GM12878 (cell line): ENCODE results near the gene WDR86. TPM values are rescaled to one million over a fixed set of nuclear protein-coding genes. Genes with fewer than 3 reads are reported as not detected.

ENCODE experiments used
- ATAC-seq: fragments of 200-7000 bp; cut with Tn5 transposase; 3 replicates; pipeline ENCODE4 v1.9.1; 2020; ENCODE audit warnings: mild to moderate bottlenecking, moderate library complexity
- BruUV-seq: library from RNA; stranded (reverse); fragments of 400-500 nt; replicated peaks from 2 replicates; lab custom pipeline; 2021; lab: Mats Ljungman, UMichigan
- CTCF ChIA-PET: fragments of 300-600 bp; sonication (Branson Sonifier 250); formaldehyde crosslinking; extraction: SDS; loops from one replicate; lab custom pipeline; 2021; ENCODE audit warnings: inconsistent platforms; lab: Yijun Ruan, JAX
- POLR2A ChIA-PET: fragments of 350-600 bp; formaldehyde crosslinking; extraction: SDS; loops from one replicate; lab custom pipeline; 2021; ENCODE audit warnings: inconsistent platforms; lab: Charles Lee
- RAD21 ChIA-PET: fragments of 300-600 bp; sonication (Branson Sonifier 250); formaldehyde crosslinking; loops from one replicate; lab custom pipeline; 2023; ENCODE audit warnings: antibody characterized with exemption; ENCODE audit not compliant: unreplicated experiment; lab: Charles Lee
- SMC1A ChIA-PET: fragments of 300-600 bp; sonication (Branson Sonifier 250); formaldehyde crosslinking; loops from one replicate; lab custom pipeline; 2023; ENCODE audit not compliant: unreplicated experiment, uncharacterized antibody; lab: Charles Lee
- DNase-seq: peaks from one replicate; pipeline ENCODE4 v3.0.0-alpha.2; 2011; ENCODE audit warnings: low read depth, low spot score
- FAIRE-seq: peaks from 3 replicates; lab custom pipeline; 2011; peaks lifted over from hg19 to GRCh38; lab: Jason Lieb, UNC
- H2AFZ ChIP-seq: 2 replicates; pipeline ENCODE4 v1.6.0; 2011; ENCODE audit warnings: low read depth, low read length, control low read depth; ENCODE audit not compliant: control insufficient read depth
- H3K27ac ChIP-seq: 2 replicates; pipeline ENCODE4 v1.5.1; 2011; ENCODE audit warnings: control low read depth; ENCODE audit not compliant: control insufficient read depth, insufficient read depth
- H3K27me3 ChIP-seq, 2 experiments: replicated peaks in 1 of 2; 2 replicates each; pipeline versions ENCODE4 v1.6.0 to v1.6.1; 2011; ENCODE audit warnings: low read length in 1 of 2; ENCODE audit not compliant: control insufficient read depth in 2 of 2, insufficient read depth in 2 of 2
- H3K36me3 ChIP-seq, 2 experiments: 2 replicates each; pipeline ENCODE4 v1.5.1; 2011; ENCODE audit warnings: low read length in 1 of 2; ENCODE audit not compliant: control insufficient read depth in 2 of 2, insufficient read depth in 2 of 2
- H3K4me1 ChIP-seq: 2 replicates; pipeline ENCODE4 v1.6.1; 2011; ENCODE audit warnings: mild to moderate bottlenecking, low read length, moderate library complexity, mixed read lengths; ENCODE audit not compliant: control insufficient read depth, insufficient read depth
- H3K4me2 ChIP-seq: 2 replicates; pipeline ENCODE4 v1.6.0; 2011; ENCODE audit warnings: control low read depth; ENCODE audit not compliant: control insufficient read depth, insufficient read depth
- H3K4me3 ChIP-seq: fragments of 200-600 bp; sonication (generic); 2 replicates; pipeline ENCODE4 v1.5.1; 2016
- H3K79me2 ChIP-seq: 2 replicates; pipeline ENCODE4 v1.6.0; 2011; ENCODE audit warnings: low read length; ENCODE audit not compliant: control insufficient read depth, insufficient read depth
- H3K9ac ChIP-seq: 2 replicates; pipeline ENCODE4 v1.8.0; 2011; ENCODE audit warnings: low read length, control low read depth, mixed read lengths; ENCODE audit not compliant: control insufficient read depth, insufficient read depth
- H3K9me3 ChIP-seq: replicated peaks from 3 replicates; pipeline ENCODE4 v1.5.1; 2011; ENCODE audit warnings: mild to moderate bottlenecking, low read length; ENCODE audit not compliant: control insufficient read depth, insufficient read depth
- H4K20me1 ChIP-seq: 2 replicates; pipeline ENCODE4 v1.6.0; 2011; ENCODE audit not compliant: control insufficient read depth, insufficient read depth
- BACH1 ChIP-seq: fragments of 450-650 bp; IDR thresholded peaks from 2 replicates; pipeline ENCODE4 v1.6.1; 2017; ENCODE audit warnings: mild to moderate bottlenecking, borderline replicate concordance
- BHLHE40 ChIP-seq, 2 experiments: fragments of 450-650 bp in 1 of 2; IDR thresholded peaks; 2 replicates each; pipeline ENCODE4 v1.6.1; 2011 to 2017; ENCODE audit warnings: low read depth in 2 of 2, borderline replicate concordance in 1 of 2, improper control_type of control experiment in 1 of 2, low read length in 1 of 2, mild to moderate bottlenecking in 1 of 2
- CHD1 ChIP-seq: IDR thresholded peaks from 2 replicates; pipeline ENCODE4 v1.6.1; 2012; ENCODE audit warnings: low read depth, low read length, improper control_type of control experiment
- IKZF1 ChIP-seq: fragments of 450-650 bp; conservative IDR thresholded peaks from 2 replicates; pipeline ENCODE4 v1.6.1; 2017; ENCODE audit warnings: antibody characterized with exemption, mild to moderate bottlenecking
- IRF4 ChIP-seq: IDR thresholded peaks from 2 replicates; pipeline ENCODE4 v1.6.1; 2011; ENCODE audit warnings: low read depth, low read length
- NFYA ChIP-seq: IDR thresholded peaks from 2 replicates; pipeline ENCODE4 v1.6.1; 2011; ENCODE audit warnings: low read depth, mild to moderate bottlenecking, low read length, improper control_type of control experiment, borderline replicate concordance
- NRF1 ChIP-seq: conservative IDR thresholded peaks from 2 replicates; pipeline ENCODE4 v1.6.1; 2011; ENCODE audit warnings: mild to moderate bottlenecking, low read depth, low read length, improper control_type of control experiment
- PAX5 ChIP-seq: IDR thresholded peaks from 2 replicates; pipeline ENCODE4 v1.6.1; 2011; ENCODE audit warnings: low read depth, low read length, borderline replicate concordance
- RCOR1 ChIP-seq: conservative IDR thresholded peaks from 2 replicates; pipeline ENCODE4 v1.6.1; 2012; ENCODE audit warnings: low read depth, low read length, improper control_type of control experiment
- ZNF384 ChIP-seq: IDR thresholded peaks from 2 replicates; pipeline ENCODE4 v1.6.1; 2012; ENCODE audit warnings: low read depth, mild to moderate bottlenecking, low read length, improper control_type of control experiment, borderline replicate concordance
- WGBS: methylation state at CpG from one replicate; pipeline ENCODE4 v1.1.6; 2016; ENCODE audit warnings: low lambda C conversion rate; ENCODE audit not compliant: insufficient replicate concordance, insufficient coverage; ENCODE audit errors: missing lambda C conversion rate; 5-methylcytosine and 5-hydroxymethylcytosine counted together
- in situ Hi-C: fragments of 300-500 bp; cut with MboI; formaldehyde crosslinking; loops from 9 replicates; pipeline ENCODE4 v1.14.3; 2018; ENCODE audit warnings: mixed read lengths
- intact Hi-C: fragments of 100-400 bp; cut with micrococcal nuclease; formaldehyde crosslinking; loops from one replicate; pipeline ENCODE4 v1.14.2; 2022; ENCODE audit not compliant: unreplicated experiment
- polyA plus RNA-seq, 11 experiments: library from polyadenylated mRNA; depleted of rRNA in 4 of 11; unstranded in 6 of 11; stranded (reverse) in 5 of 11; fragments of >200 nt; fragmentation: Nextera tagmentation in 4 of 11; fragmentation: Illumina TruSeq in 1 of 11; extraction: Ambion mirVana in 4 of 11; extraction: Trizol in 1 of 11; gene quantifications; 1 replicate in 1 of 11; 2 replicates in 10 of 11; pipeline versions ENCODE4 v1.2.1 to v1.2.3, GENCODE V29; 2011 to 2016; ENCODE audit warnings: inconsistent platforms in 2 of 11, missing spikeins in 2 of 11, low read depth in 1 of 11
- total RNA-seq, 4 experiments: library from RNA; depleted of rRNA in 3 of 4; stranded (reverse); fragments of >200 nt in 3 of 4; fragmentation: Illumina TruSeq in 1 of 4; extraction: Trizol in 1 of 4; gene quantifications; 2 replicates each; pipeline versions ENCODE4 v1.2.1 to v1.2.3, GENCODE V29; 2013 to 2021
- TF ChIP-seq, protein P1 (sequence below): fragments of 450-650 bp; IDR thresholded peaks from 2 replicates; pipeline ENCODE4 v1.6.1; 2016; ENCODE audit warnings: mild to moderate bottlenecking

WDR86 gene
- total and polyA plus RNA-seq, 10 of the 15 experiments (the other 5 are each of a cell fraction or from before 2014, with no cell fraction given): 0.05 to 0.19 (median 0.15) TPM; not detected in 7

DNA sequence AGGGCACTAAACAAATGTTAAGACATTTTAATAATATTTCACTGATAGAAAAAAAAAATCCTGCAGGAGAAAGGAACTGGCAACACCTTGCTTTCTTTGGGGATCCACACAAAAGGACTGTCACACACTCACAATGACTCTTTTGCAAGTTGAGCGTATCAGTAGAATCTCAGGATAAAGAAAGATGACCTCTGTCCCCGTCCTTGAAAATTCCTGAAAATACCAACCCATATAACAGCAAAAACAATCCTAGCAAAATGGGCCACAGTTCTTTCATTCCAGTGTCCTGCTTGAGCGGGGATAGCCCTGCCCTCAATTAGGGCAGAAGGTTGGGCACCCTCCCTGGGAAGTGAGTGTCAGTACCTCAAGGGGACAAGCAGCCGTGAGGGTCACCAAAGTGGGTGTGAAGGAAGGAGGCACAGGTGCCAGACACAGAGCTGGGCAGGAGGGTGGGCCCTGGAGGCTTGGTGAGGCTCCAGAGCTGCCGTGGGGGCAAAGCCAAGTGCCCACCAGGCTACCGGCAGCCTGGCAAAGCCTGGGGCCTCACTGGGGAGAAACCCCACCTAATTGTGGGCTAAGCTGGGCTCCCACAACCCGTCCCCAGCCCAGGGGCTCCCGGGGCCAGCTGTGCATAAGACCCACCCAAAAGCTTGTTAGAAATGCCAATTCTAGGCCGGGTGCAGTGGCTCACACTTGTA is 2.8 kb downstream of the WDR86 start:
- Histone ChIP-seq H3K4me3 (no peak overlapping the region), H3K27me3 (peaks cover 12 to 15% of the 10 kb centered on the region in 2 experiments; a peak in 3 of 4 replicates), H3K4me2 (no peak overlapping the region), H3K9me3 (no peaks in the 10 kb centered on the region), H2AFZ (no peak overlapping the region), H3K27ac (no peak overlapping the region), H3K36me3 (no peaks in the 10 kb centered on the region), H3K4me1 (no peaks in the 10 kb centered on the region), H3K79me2 (no peaks in the 10 kb centered on the region), H4K20me1 (no peaks in the 10 kb centered on the region), H3K9ac (no peak overlapping the region)
- ChIA-PET SMC1A (no interaction called here), RAD21 (no interaction called here), POLR2A (no interaction called here), CTCF (no interaction called here)
- ATAC-seq (no peak), FAIRE-seq (no peak), DNase-seq (no peak)
- 32% methylated on average over 8 of the region's 9 CpGs for whole genome bisulfite sequencing
- in situ Hi-C loops: no loop called here
- TF ChIP-seq IKZF1: no peak
- TF ChIP-seq BHLHE40 (IDR thresholded peaks at IDR 0.05; ENCODE audit: borderline replicate concordance in 1 of 2, low read depth in 2 of 2, low read length in 1 of 2): no peak
- TF ChIP-seq ZNF384: no peak
- TF ChIP-seq NRF1: no peak
- no peak for TF ChIP-seq NFYA
- no peak for TF ChIP-seq CHD1
- TF ChIP-seq RCOR1: no peak
- TF ChIP-seq BACH1: no peak
- TF ChIP-seq PAX5: no peak
- TF ChIP-seq, protein P1, sequence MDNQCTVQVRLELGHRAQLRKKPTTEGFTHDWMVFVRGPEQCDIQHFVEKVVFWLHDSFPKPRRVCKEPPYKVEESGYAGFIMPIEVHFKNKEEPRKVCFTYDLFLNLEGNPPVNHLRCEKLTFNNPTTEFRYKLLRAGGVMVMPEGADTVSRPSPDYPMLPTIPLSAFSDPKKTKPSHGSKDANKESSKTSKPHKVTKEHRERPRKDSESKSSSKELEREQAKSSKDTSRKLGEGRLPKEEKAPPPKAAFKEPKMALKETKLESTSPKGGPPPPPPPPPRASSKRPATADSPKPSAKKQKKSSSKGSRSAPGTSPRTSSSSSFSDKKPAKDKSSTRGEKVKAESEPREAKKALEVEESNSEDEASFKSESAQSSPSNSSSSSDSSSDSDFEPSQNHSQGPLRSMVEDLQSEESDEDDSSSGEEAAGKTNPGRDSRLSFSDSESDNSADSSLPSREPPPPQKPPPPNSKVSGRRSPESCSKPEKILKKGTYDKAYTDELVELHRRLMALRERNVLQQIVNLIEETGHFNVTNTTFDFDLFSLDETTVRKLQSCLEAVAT: no peak
- TF ChIP-seq IRF4: no peak
- intact Hi-C loops: no loop called here
- BruUV-seq: no TSS peak
